ENCODE results near the gene MTHFD1L. TPM values are rescaled to one million over a fixed set of nuclear protein-coding genes. Genes with fewer than 3 reads are reported as not detected.

The MTHFD1L gene
- total and polyA plus RNA-seq, 2 of the 4 experiments (the other 2 are of a cell fraction), result 43.5 to 53.2 TPM

DNA sequence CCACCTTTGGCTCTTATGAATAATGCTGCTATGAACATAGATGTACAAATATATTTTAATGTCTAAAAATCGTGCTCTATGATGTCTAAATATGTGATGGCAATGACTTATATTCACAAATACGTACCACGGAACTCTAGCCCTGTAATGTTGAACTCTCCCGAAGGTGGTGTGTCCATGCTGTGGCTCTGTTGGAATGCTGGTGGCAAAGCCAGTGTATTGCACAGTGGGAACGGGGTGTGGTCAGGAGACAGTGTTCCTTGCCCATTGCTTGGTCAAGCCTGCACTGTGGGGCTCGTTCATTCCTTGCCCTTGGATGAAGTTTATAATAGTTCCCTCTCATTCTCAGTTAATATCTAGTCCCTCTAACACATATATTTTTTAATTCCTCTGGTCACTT, 109.6 kb downstream of the MTHFD1L start:
- in situ Hi-C loops (cut with MboI; ENCODE audit: low sequenced_read_pairs), result no loop called here
- H2AFZ ChIP-seq (replicated peaks; ENCODE audit: low read length, poor library complexity), result no peak overlapping the region
- ATAC-seq (ENCODE audit: low read depth), result no peak

More for the DNA sequence above, 109.6 kb downstream of the MTHFD1L start:
- peaks cover 43% of the 10 kb centered on the region for H3K36me3 ChIP-seq (ENCODE audit: control insufficient read depth, insufficient read depth, low read length)
- no peak overlapping the region for H2AK9ac ChIP-seq (replicated peaks; ENCODE audit: low read depth, low read length, poor library complexity)
- H2BK15ac ChIP-seq (ENCODE audit: low read depth, low read length), result no peak overlapping the region
- no peaks in the 10 kb centered on the region for H3K9me3 ChIP-seq (ENCODE audit: control insufficient read depth, insufficient read depth, low read length)
- peaks cover 3% of the 10 kb centered on the region for H3K9me1 ChIP-seq (ENCODE audit: insufficient read depth, low read length)
- H3K4ac ChIP-seq (ENCODE audit: low read depth, low read length), result no peak overlapping the region
- peaks cover 22 to 28% of the 10 kb centered on the region in 2 experiments for H3K79me1 ChIP-seq (ENCODE audit: low read depth in 1 of 2, low read length in 2 of 2)
- CTCF ChIA-PET, result no interaction called here
- H3K27ac ChIP-seq (ENCODE audit: insufficient read depth, low read length), result no peak overlapping the region
- H2BK5ac ChIP-seq (ENCODE audit: low read depth, low read length, poor library complexity, severe bottlenecking), result no peak overlapping the region
- BruUV-seq (replicated peaks), result no TSS peak
- no peak overlapping the region for H3K18ac ChIP-seq (ENCODE audit: low read depth, low read length)
- no peak overlapping the region for H3K56ac ChIP-seq (ENCODE audit: extremely low read depth, insufficient read depth, low read length)
- no peak overlapping the region for H3K9ac ChIP-seq (ENCODE audit: low read depth, low read length)
- H2BK20ac ChIP-seq (ENCODE audit: low read depth, low read length), result no peak overlapping the region
- no peak for TF ChIP-seq FOS (IDR thresholded peaks at IDR 0.05; ENCODE audit: low read depth, low read length)
- TF ChIP-seq CTCF (conservative IDR thresholded peaks at IDR 0.05; ENCODE audit: low read depth, low read length), result no peak
- H3K23ac ChIP-seq (ENCODE audit: low read depth, low read length), result no peak overlapping the region
- no CpG with 5 or more reads among the region's 6 CpGs for WGBS, 2 experiments (ENCODE audit: extremely low coverage in 2 of 2, insufficient read length in 1 of 2)
- no peaks in the 10 kb centered on the region for H3K27me3 ChIP-seq (ENCODE audit: control insufficient read depth, insufficient read depth, low read length)
- H4K5ac ChIP-seq (ENCODE audit: low read depth, low read length), result no peak overlapping the region
- DNase-seq, result no peak
- H3K4me1 ChIP-seq (ENCODE audit: control insufficient read depth, insufficient read depth, low read length), result peaks cover 4% of the 10 kb centered on the region
- no peak overlapping the region for H4K91ac ChIP-seq (ENCODE audit: insufficient read depth, low read depth, low read length)
- no peak overlapping the region for H3K14ac ChIP-seq (replicated peaks; ENCODE audit: low read depth, low read length)
- dilution Hi-C loops (cut with HindIII; ENCODE audit: low sequenced_read_pairs, unreplicated experiment), result no loop called here
- no peak overlapping the region for H2AK5ac ChIP-seq (ENCODE audit: low read depth, low read length)
- no peak overlapping the region for H2BK120ac ChIP-seq (ENCODE audit: low read depth, low read length)
- H4K20me1 ChIP-seq (ENCODE audit: insufficient read depth, low read length), result peaks cover 3% of the 10 kb centered on the region; the same call in 1 of the 2 replicates
- H4K8ac ChIP-seq (ENCODE audit: low read depth in 2 of 2, low read length in 2 of 2), result no peak overlapping the region
- no peak overlapping the region for H3K4me2 ChIP-seq (ENCODE audit: low read depth, low read length)
- intact Hi-C loops (cut with micrococcal nuclease), result no loop called here
- H3K4me3 ChIP-seq (ENCODE audit: insufficient read depth, low read depth, low read length), result no peak overlapping the region
- POLR2A ChIA-PET (ENCODE audit: unreplicated experiment), result interaction anchor here (0.7 kb wide), 1 partner anchor 47 kb away, joined by 4 read pairs; no protein-coding TSS in a partner anchor
